ENCODE results near the gene NUP98. TPM values are rescaled to one million over a fixed set of nuclear protein-coding genes. Genes with fewer than 3 reads are reported as not detected.

Gene NUP98
- total RNA-seq, 2 experiments from 2014 or later: 102 to 115 TPM

- POLR2A ChIA-PET: no interaction called here
- no peak overlapping the region for H3K27ac ChIP-seq (ENCODE audit: low read depth, low read length, poor library complexity, severe bottlenecking)
- CTCF ChIA-PET (ENCODE audit: unreplicated experiment): no interaction called here
- H4K20me1 ChIP-seq (ENCODE audit: insufficient read depth, low read length): no peaks in the 10 kb centered on the region
- TF ChIP-seq CTCF (conservative IDR thresholded peaks at IDR 0.05; ENCODE audit: low read length) (no peak), EZH2phosphoT487 (IDR thresholded peaks at IDR 0.05; ENCODE audit: borderline replicate concordance, low read depth, low read length) (no peak)
- no TSS peak for BruUV-seq (replicated peaks)
- no peaks in the 10 kb centered on the region for H3K9me3 ChIP-seq (ENCODE audit: low read length)
- no peaks in the 10 kb centered on the region for H3K4me1 ChIP-seq (ENCODE audit: insufficient read depth, low read length, poor library complexity, severe bottlenecking)
- H3K4me2 ChIP-seq (ENCODE audit: low read length): no peak overlapping the region
- no peak for DNase-seq (ENCODE audit: low spot score)
- H3K36me3 ChIP-seq (ENCODE audit: insufficient read depth, low read length): peaks cover 95% of the 10 kb centered on the region
- no peak overlapping the region for H3K4me3 ChIP-seq (ENCODE audit: low read depth, low read length, poor library complexity, severe bottlenecking)
- intact Hi-C loops (cut with micrococcal nuclease; ENCODE audit: unreplicated experiment): loop anchor here (5.0 kb wide), 1 partner anchor 34 kb away; no protein-coding TSS in a partner anchor
- H2AFZ ChIP-seq (ENCODE audit: low read length): no peak overlapping the region
- H3K9me2 ChIP-seq (ENCODE audit: insufficient read depth, low read length): no peaks in the 10 kb centered on the region
- peaks cover 1% of the 10 kb centered on the region; the same call in 1 of the 2 replicates for H3K79me2 ChIP-seq (ENCODE audit: insufficient read depth, low read depth, low read length)
Observed at GRCh38 chr11:3732671-3733436, 64.5 kb downstream of the NUP98 start.

GRCh38 chr11:3723014-3723708 lies 74.2 kb downstream of the NUP98 start:
- CTCF ChIA-PET (ENCODE audit: unreplicated experiment): no interaction called here
- no peaks in the 10 kb centered on the region for H4K20me1 ChIP-seq (ENCODE audit: insufficient read depth, low read length)
- POLR2A ChIA-PET: no interaction called here
- no TSS peak for BruUV-seq (replicated peaks)
- no peak overlapping the region for H3K27ac ChIP-seq (ENCODE audit: low read depth, low read length, poor library complexity, severe bottlenecking)
- H3K4me3 ChIP-seq (ENCODE audit: low read depth, low read length, poor library complexity, severe bottlenecking): no peak overlapping the region
- H3K4me1 ChIP-seq (ENCODE audit: insufficient read depth, low read length, poor library complexity, severe bottlenecking): no peaks in the 10 kb centered on the region
- H3K9me2 ChIP-seq (ENCODE audit: insufficient read depth, low read length): no peaks in the 10 kb centered on the region
- intact Hi-C loops (cut with micrococcal nuclease; ENCODE audit: unreplicated experiment): no loop called here
- no peak for DNase-seq (ENCODE audit: low spot score)
- H3K9me3 ChIP-seq (ENCODE audit: low read length): no peaks in the 10 kb centered on the region
- no peak overlapping the region for H2AFZ ChIP-seq (ENCODE audit: low read length)
- H3K36me3 ChIP-seq (ENCODE audit: insufficient read depth, low read length): peaks cover 95% of the 10 kb centered on the region
- H3K79me2 ChIP-seq (ENCODE audit: insufficient read depth, low read depth, low read length): no peaks in the 10 kb centered on the region
- TF ChIP-seq EZH2phosphoT487 (IDR thresholded peaks at IDR 0.05; ENCODE audit: borderline replicate concordance, low read depth, low read length) (no peak), CTCF (conservative IDR thresholded peaks at IDR 0.05; ENCODE audit: low read length) (no peak)
- no peak overlapping the region for H3K4me2 ChIP-seq (ENCODE audit: low read length)

- CTCF ChIA-PET (ENCODE audit: unreplicated experiment): no interaction called here
- Histone ChIP-seq H3K9me2 (ENCODE audit: insufficient read depth, low read length) (no peaks in the 10 kb centered on the region), H3K4me2 (ENCODE audit: low read length) (no peak overlapping the region), H3K27ac (ENCODE audit: low read depth, low read length, poor library complexity, severe bottlenecking) (no peak overlapping the region), H3K4me1 (ENCODE audit: insufficient read depth, low read length, poor library complexity, severe bottlenecking) (no peaks in the 10 kb centered on the region), H2AFZ (ENCODE audit: low read length) (no peak overlapping the region), H4K20me1 (ENCODE audit: insufficient read depth, low read length) (no peaks in the 10 kb centered on the region), H3K4me3 (ENCODE audit: low read depth, low read length, poor library complexity, severe bottlenecking) (no peak overlapping the region), H3K9me3 (ENCODE audit: low read length) (no peaks in the 10 kb centered on the region), H3K36me3 (ENCODE audit: insufficient read depth, low read length) (peaks cover 95% of the 10 kb centered on the region), H3K79me2 (ENCODE audit: insufficient read depth, low read depth, low read length) (no peaks in the 10 kb centered on the region)
- BruUV-seq (replicated peaks): no TSS peak
- intact Hi-C loops (cut with micrococcal nuclease; ENCODE audit: unreplicated experiment): no loop called here
- POLR2A ChIA-PET: interaction anchor here (0.6 to 1.5 kb wide), 3 partner anchors 11 to 1754 kb away, joined by 4 to 6 read pairs (median 5); no protein-coding TSS in a partner anchor
- TF ChIP-seq EZH2phosphoT487 (IDR thresholded peaks at IDR 0.05; ENCODE audit: borderline replicate concordance, low read depth, low read length) (no peak), CTCF (conservative IDR thresholded peaks at IDR 0.05; ENCODE audit: low read length) (no peak)
- no peak for DNase-seq (ENCODE audit: low spot score)
Observed at GRCh38 chr11:3722100-3722499, 75.3 kb downstream of the NUP98 start.

Measured in OCI-LY7 (cell line).